ENCODE data around the gene TCAP. TPM values are rescaled to one million over a fixed set of nuclear protein-coding genes. Genes with fewer than 3 reads are reported as not detected.
A peak's percentile ranks its signal among the peaks of the same experiment; 100 is the strongest.
"Not testable (repeated sequence)": the region's sequence is repeated elsewhere in the genome, so short reads cannot be mapped to it uniquely, and the experiment has no call there.

The TCAP gene
- total RNA-seq, 4 donors from 2014 or later = 0.25 to 3.6 (median 1.5) TPM

GRCh38 chr17:39694593-39694992 lies 29.4 kb downstream of the TCAP start:
- no peak for TF ChIP-seq POLR2AphosphoS5 (IDR thresholded peaks at IDR 0.05)
- no peak for TF ChIP-seq CTCF (IDR thresholded peaks at IDR 0.05)
- TF ChIP-seq POLR2A (IDR thresholded peaks at IDR 0.05) = no peak
- TF ChIP-seq EP300 (IDR thresholded peaks at IDR 0.05) = no peak
- no peak overlapping the region for H3K27ac ChIP-seq
- no peaks in the 10 kb centered on the region for H3K27me3 ChIP-seq
- H3K36me3 ChIP-seq = peaks cover 0 to 7% of the 10 kb centered on the region in 2 donors
- no peak overlapping the region for H3K4me3 ChIP-seq
- no peak for ATAC-seq
- H3K4me1 ChIP-seq = peaks cover 0 to 9% (median 0%) of the 10 kb centered on the region in 3 donors
- WGBS, 2 donors (ENCODE audit: low coverage in 1 of 2) = 78 to 86% methylated on average over 4 to 5 of the region's 5 CpGs
- H3K9me3 ChIP-seq = no peaks in the 10 kb centered on the region

GRCh38 chr17:39695089-39695474 lies 29.9 kb downstream of the TCAP start:
- Histone ChIP-seq H3K4me3 (no peak overlapping the region), H3K9me3 (no peaks in the 10 kb centered on the region), H3K27me3 (peaks cover under 1% of the 10 kb centered on the region), H3K4me1 (peaks cover 0 to 10% (median 0%) of the 10 kb centered on the region in 3 donors), H3K36me3 (peaks cover 0 to 7% of the 10 kb centered on the region in 2 donors), H3K27ac (no peak overlapping the region)
- ATAC-seq = no peak
- TF ChIP-seq POLR2A (IDR thresholded peaks at IDR 0.05) (no peak), POLR2AphosphoS5 (IDR thresholded peaks at IDR 0.05) (no peak), CTCF (IDR thresholded peaks at IDR 0.05) (no peak), EP300 (IDR thresholded peaks at IDR 0.05) (no peak)
- WGBS, 2 donors (ENCODE audit: low coverage in 1 of 2) = 70 to 100% methylated on average over 1 to 2 of the region's 2 CpGs

- Histone ChIP-seq H3K4me3 (no peak overlapping the region), H3K4me1 (peaks cover 0 to 23% (median 9%) of the 10 kb centered on the region in 3 donors), H3K36me3 (peaks cover 0 to 7% of the 10 kb centered on the region in 2 donors), H3K27me3 (peaks cover 4% of the 10 kb centered on the region), H3K27ac (no peak overlapping the region), H3K9me3 (no peaks in the 10 kb centered on the region)
- ATAC-seq = no peak
- 83% methylated on average over 1 of the region's 6 CpGs; no CpG with 5 or more reads in 1 of the 2 donors for WGBS, 2 donors (ENCODE audit: low coverage in 1 of 2)
- TF ChIP-seq POLR2AphosphoS5 (IDR thresholded peaks at IDR 0.05) (no peak), CTCF (IDR thresholded peaks at IDR 0.05) (no peak), EP300 (IDR thresholded peaks at IDR 0.05) (no peak), POLR2A (IDR thresholded peaks at IDR 0.05) (no peak)
These were observed 31.6 kb downstream of the TCAP start for GRCh38 chr17:39696731-39697130.

- TF ChIP-seq CTCF (IDR thresholded peaks at IDR 0.05) = no peak
- no peak for TF ChIP-seq EP300 (IDR thresholded peaks at IDR 0.05)
- no peak for TF ChIP-seq POLR2A (IDR thresholded peaks at IDR 0.05)
- no peak for TF ChIP-seq POLR2AphosphoS5 (IDR thresholded peaks at IDR 0.05)
- Histone ChIP-seq H3K4me1 (peaks cover 0 to 36% (median 11%) of the 10 kb centered on the region in 3 donors), H3K27me3 (peaks cover 4% of the 10 kb centered on the region), H3K27ac (no peak overlapping the region), H3K9me3 (no peaks in the 10 kb centered on the region), H3K36me3 (peaks cover 0 to 7% of the 10 kb centered on the region in 2 donors), H3K4me3 (no peak overlapping the region)
- ATAC-seq = no peak
- WGBS, 2 donors (ENCODE audit: low coverage in 1 of 2) = 90 to 93% methylated on average over 2 to 5 of the region's 5 CpGs
These were observed 32.8 kb downstream of the TCAP start for GRCh38 chr17:39697961-39698360.

- Histone ChIP-seq H3K27ac (peak overlapping the region; percentile 74 to 90 (median 86)), H3K4me3 (peak overlapping the region; percentile 84 to 85), H3K4me1 (peaks cover 0 to 49% (median 11%) of the 10 kb centered on the region in 3 donors)
- H3K36me3 ChIP-seq, ATAC-seq, H3K9me3 ChIP-seq, H3K27me3 ChIP-seq: not testable (repeated sequence)
- WGBS, 2 donors (ENCODE audit: low coverage in 1 of 2) = 35 to 47% methylated on average over 5 to 8 of the region's 11 CpGs
These were observed 34.1 kb downstream of the TCAP start for GRCh38 chr17:39699157-39699817.

All from gastroesophageal sphincter (tissue), 4 donors.